Adipose tissue (tissue), 3 donors: ENCODE measurements around the gene GPC3. TPM values are rescaled to one million over a fixed set of nuclear protein-coding genes. Genes with fewer than 3 reads are reported as not detected.

ENCODE experiments used
- H3K27ac ChIP-seq: one replicate; pipeline ENCODE4 v1.5.1; 2013; ENCODE audit warnings: low read depth, low read length
- WGBS, 3 donors: extraction: QIAGEN DNeasy Blood & Tissue Kit; methylation state at CpG; one replicate each; pipeline ENCODE4 v1.1.7; 2013; 5-methylcytosine and 5-hydroxymethylcytosine counted together
- polyA plus RNA-seq, 3 donors: library from polyadenylated mRNA; stranded (reverse); fragments of 200-250 nt; gene quantifications; one replicate each; pipeline ENCODE4 v1.2.3, GENCODE V29; 2013
- donor health status: healthy with polysubstance abuse.
- donor health status: Bipolar disorder and iron deficiency.
- donor health status: healthy.

GPC3 gene
- polyA plus RNA-seq, 3 donors: 5.0 to 58.6 (median 14.1) TPM

- WGBS, 3 donors: 61 to 95% (median 69%) methylated on average over 2 of the region's 2 CpGs
- no peak overlapping the region for H3K27ac ChIP-seq
These were observed 5.0 kb downstream of the GPC3 start for GRCh38 chrX:133980406-133980805.

- WGBS, 3 donors: 63 to 81% (median 77%) methylated on average over 3 of the region's 3 CpGs
- H3K27ac ChIP-seq: no peak overlapping the region
These were observed 5.7 kb downstream of the GPC3 start for GRCh38 chrX:133979641-133980230.

GRCh38 chrX:133973704-133974103, 11.7 kb downstream of the GPC3 start:
- 68 to 84% (median 79%) methylated on average over 4 of the region's 4 CpGs for WGBS, 3 donors
- H3K27ac ChIP-seq: no peak overlapping the region

- no peak overlapping the region for H3K27ac ChIP-seq
- WGBS, 3 donors: 61 to 85% (median 80%) methylated on average over 4 of the region's 4 CpGs
These were observed 12.5 kb downstream of the GPC3 start for GRCh38 chrX:133972916-133973315.

- H3K27ac ChIP-seq: no peak overlapping the region
- WGBS, 3 donors: 64 to 87% (median 85%) methylated on average over 3 of the region's 3 CpGs
These were observed 13.8 kb downstream of the GPC3 start for GRCh38 chrX:133971586-133971985.

GRCh38 chrX:133970076-133970475, 15.3 kb downstream of the GPC3 start:
- no peak overlapping the region for H3K27ac ChIP-seq
- WGBS, 3 donors: 38 to 56% (median 51%) methylated on average over 5 of the region's 5 CpGs

GRCh38 chrX:133969191-133969590, 16.2 kb downstream of the GPC3 start:
- WGBS, 3 donors: 57 to 88% (median 82%) methylated on average over 3 of the region's 3 CpGs
- H3K27ac ChIP-seq: no peak overlapping the region

- H3K27ac ChIP-seq: no peak overlapping the region
- WGBS, 3 donors: 68 to 89% (median 87%) methylated on average over 3 to 5 of the region's 5 CpGs
These were observed 17.3 kb downstream of the GPC3 start for GRCh38 chrX:133968109-133968508.

- 78 to 96% (median 92%) methylated on average over 3 of the region's 3 CpGs for WGBS, 3 donors
These were observed 19.2 kb downstream of the GPC3 start for GRCh38 chrX:133966199-133966598.

GRCh38 chrX:133965321-133965720, 20.1 kb downstream of the GPC3 start:
- 78 to 93% (median 90%) methylated on average over 3 of the region's 3 CpGs for whole genome bisulfite sequencing, 3 donors
- no peak overlapping the region for H3K27ac ChIP-seq

More at GRCh38 chrX:133966199-133966598, 19.2 kb downstream of the GPC3 start:
- H3K27ac ChIP-seq: no peak overlapping the region

GRCh38 chrX:133961046-133961445, 24.3 kb downstream of the GPC3 start:
- WGBS, 3 donors: 72 to 92% (median 92%) methylated on average over 6 of the region's 6 CpGs
- H3K27ac ChIP-seq: no peak overlapping the region

- WGBS, 3 donors: 70 to 91% (median 90%) methylated on average over 2 of the region's 2 CpGs
- H3K27ac ChIP-seq: no peak overlapping the region
These were observed 25.4 kb downstream of the GPC3 start for GRCh38 chrX:133959972-133960371.

GRCh38 chrX:133958997-133959688, 26.3 kb downstream of the GPC3 start:
- 58 to 78% (median 76%) methylated on average over 2 of the region's 2 CpGs for WGBS, 3 donors
- H3K27ac ChIP-seq: no peak overlapping the region

GRCh38 chrX:133956570-133957340, 28.6 kb downstream of the GPC3 start:
- no peak overlapping the region for H3K27ac ChIP-seq
- 64 to 95% (median 92%) methylated on average over 1 of the region's 1 CpG for WGBS, 3 donors

GRCh38 chrX:133953785-133954355, 31.5 kb downstream of the GPC3 start:
- H3K27ac ChIP-seq: no peak overlapping the region
- 77 to 95% (median 92%) methylated on average over 4 of the region's 4 CpGs for WGBS, 3 donors

- WGBS, 3 donors: 63 to 88% (median 86%) methylated on average over 2 of the region's 2 CpGs
- no peak overlapping the region for H3K27ac ChIP-seq
These were observed 32.3 kb downstream of the GPC3 start for GRCh38 chrX:133953078-133953477.

- WGBS, 3 donors: 68 to 79% (median 76%) methylated on average over 2 of the region's 2 CpGs
- no peak overlapping the region for H3K27ac ChIP-seq
These were observed 34.3 kb downstream of the GPC3 start for GRCh38 chrX:133951098-133951497.

- 72 to 89% (median 82%) methylated on average over 3 of the region's 3 CpGs for WGBS, 3 donors
- H3K27ac ChIP-seq: no peak overlapping the region
These were observed 35.2 kb downstream of the GPC3 start for GRCh38 chrX:133950214-133950613.

- 80 to 95% (median 93%) methylated on average over 1 of the region's 1 CpG for WGBS, 3 donors
- H3K27ac ChIP-seq: no peak overlapping the region
These were observed 36.5 kb downstream of the GPC3 start for GRCh38 chrX:133948895-133949294.
